ENCODE data around the gene ASPG.

ASPG gene

DNA sequence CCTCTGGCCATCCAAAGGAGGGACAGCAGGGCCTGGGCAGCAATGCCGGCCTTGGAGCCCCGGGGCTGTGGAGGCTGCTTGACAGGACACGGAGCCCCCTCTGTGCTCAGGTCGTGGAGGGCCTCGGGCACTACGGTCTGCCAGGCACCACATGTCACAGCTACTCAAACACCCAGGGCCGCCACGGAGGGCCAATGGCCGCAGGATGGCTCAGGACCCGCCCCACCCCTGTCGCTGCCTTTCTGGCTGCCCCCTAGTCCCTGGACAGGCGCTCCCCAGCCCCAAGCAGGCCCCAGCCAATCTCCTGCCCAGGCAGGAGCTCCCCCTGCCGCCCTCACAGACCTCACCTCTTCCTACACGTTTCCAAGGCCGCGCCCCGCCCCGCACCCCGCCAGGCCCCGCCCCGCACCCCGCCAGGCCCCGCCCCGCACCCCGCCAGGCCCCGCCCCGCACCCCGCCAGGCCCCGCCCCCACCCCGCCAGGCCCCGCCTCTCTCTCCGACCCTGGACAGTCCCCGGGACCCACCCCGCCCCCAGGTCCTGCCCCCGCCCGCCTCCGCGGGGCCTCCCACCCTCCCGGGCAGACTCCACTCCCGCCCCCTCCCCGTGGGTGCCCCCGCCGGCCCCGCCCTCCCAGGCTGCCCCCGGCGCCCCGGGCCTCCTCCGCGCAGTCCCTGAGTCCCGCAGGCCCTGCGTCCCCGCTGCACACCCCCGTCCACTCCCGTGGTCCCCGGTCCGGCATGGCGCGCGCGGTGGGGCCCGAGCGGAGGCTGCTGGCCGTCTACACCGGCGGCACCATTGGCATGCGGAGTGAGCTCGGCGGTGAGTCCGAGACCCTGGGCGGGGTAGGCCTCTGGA, at the start of gene ASPG:
TSS of gene ASPG (plus strand) at position 669 of the 857 bp plus-strand sequence. CDS start at position 740, 71 bp downstream.
- peak; percentile 25 for DNase-seq

GRCh38 chr14:104036212-104036611, 49.3 kb upstream of the ASPG start:
- DNase-seq: peak; percentile 56

- no peak for DNase-seq
Measured at GRCh38 chr14:104037074-104037473, 48.4 kb upstream of the ASPG start.

- no peak for DNase-seq
Measured at GRCh38 chr14:104037903-104038302, 47.6 kb upstream of the ASPG start.

DNA sequence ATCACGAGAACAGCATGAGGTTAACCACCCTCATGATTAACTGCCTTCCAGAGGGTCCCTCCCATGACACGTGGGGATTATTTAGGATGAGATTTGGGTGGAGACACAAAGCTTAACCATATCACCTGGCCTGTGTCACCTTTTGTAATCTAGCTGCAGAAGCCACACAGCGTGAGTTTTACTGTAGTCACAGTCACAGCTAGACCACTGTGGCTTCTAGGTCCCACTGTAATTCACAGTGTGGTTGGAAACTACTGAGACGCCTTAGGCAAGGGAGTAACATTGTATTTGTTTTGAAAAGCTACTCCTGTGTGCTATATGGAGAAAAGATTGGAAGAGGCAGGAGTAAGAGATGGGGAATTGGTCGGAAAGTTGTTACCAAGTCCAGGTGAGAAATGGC, 46.3 kb upstream of the ASPG start:
- DNase-seq: no peak

GRCh38 chr14:104040539-104040938, 45.0 kb upstream of the ASPG start:
- peak; percentile 38 for DNase-seq

- DNase-seq: no peak
Measured at GRCh38 chr14:104041430-104042104, 43.9 kb upstream of the ASPG start.

- DNase-seq: no peak
Measured at GRCh38 chr14:104044016-104044415, 41.5 kb upstream of the ASPG start.

DNA sequence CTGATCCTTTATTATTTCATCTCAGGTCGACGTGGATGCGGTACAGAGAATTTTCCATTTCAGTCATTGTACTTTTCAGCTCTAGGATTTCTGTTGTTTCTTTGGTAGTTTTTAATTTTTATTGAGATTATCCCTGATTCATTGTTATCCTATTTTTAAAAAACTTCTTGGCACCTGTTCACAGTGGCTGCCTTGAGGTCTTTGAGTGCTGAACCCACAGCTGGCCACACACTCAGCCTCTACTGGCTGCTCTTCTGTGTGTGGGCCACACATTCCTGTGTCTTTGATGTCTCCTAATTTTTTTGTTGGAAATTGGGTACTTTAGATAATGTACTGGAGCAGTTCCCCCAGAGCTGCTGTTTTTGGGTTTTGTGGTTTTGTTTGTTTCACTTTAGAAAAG, 37.7 kb upstream of the ASPG start:
- DNase-seq: no peak

DNA sequence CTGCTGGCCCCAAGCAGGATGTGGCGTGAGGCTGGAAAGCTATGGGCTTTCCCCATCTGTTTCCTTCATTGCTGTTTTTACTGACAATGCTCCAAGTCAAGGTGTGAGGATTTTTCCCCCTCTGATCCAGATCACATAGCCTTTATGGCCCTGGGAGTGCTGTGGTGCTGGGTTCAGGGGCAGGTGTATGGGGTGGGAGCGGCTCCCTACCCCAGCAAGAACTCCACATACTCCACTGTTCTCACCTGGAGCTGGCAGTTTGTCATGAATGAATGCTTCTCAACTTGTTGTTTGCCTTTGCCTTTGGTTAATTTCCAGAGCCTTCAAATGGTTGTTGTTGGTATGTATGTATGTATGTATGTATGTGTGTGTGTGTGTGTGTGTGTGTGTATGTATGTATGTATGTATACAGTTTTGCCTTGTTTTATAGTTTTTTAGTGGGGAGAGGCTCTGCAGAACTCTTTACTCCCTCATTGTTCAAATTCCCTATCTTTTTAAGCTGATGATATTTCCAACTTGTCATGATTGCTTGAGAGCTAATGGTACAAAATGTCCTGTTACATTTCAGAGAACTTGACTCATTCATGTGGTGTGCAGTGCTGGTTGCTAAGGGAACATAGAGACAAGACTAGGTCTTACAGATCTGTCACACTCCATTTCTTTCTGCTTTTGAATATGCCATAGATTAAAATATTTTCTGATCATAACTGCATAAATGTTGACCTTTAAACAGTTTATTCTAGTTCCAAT, 36.6 kb upstream of the ASPG start:
- peak; percentile 50 for DNase-seq

GRCh38 chr14:104049576-104050240, 35.8 kb upstream of the ASPG start:
- DNase-seq: no peak

- DNase-seq: no peak
Measured at GRCh38 chr14:104051092-104051813, 34.2 kb upstream of the ASPG start.

DNA sequence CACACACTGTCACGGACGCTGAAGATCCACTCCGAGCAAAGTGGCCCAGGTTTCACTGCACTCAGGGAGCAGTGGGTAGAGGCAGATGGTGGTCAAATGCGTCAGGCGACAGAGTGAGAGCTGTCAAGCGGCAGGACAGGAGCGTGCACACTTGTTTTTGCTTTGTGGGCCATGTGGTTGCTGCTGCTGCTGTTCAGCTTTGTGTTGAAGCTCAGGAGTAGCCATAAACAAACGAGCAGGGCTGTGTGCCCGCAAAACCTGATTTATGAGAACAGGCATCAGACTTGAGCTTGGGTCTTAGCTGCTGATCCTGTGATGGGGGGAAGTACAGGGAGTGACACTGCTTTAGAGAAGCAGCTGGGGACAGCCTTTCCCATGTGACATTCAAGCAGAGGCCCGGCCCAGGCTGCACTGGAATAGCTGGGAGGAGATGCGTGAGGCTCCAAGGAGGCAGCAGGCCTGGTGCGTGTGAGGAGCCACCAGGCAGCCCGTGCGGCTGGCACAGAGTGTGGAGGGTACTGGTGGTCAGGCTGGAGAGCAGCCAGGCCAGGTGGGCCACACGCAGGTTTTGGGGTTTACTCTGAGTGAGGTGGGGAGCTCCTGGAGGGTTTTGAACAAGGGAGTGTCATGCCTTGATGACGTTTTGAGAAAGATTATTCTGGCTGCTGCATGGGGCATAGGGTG, 31.1 kb upstream of the ASPG start:
- peak; percentile 16 for DNase-seq

DNA sequence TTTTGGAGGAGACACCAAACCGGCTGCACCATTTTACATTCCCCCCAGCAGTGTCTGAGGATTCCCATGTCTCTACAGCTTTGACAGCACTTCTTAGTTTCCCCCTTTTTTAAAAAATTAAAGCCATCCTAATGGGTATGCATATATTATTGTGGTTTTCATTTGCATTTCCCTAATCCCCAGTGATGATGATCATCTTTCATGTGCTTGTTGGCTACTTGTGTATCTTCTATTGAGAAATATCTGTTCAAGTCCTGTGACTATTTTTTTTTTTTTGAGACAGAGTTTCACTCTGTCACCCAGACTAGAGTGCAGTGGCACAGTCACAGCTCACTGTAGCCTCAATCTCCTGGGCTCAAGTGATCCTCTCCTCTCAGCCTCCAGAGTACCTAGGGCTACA, 23.2 kb upstream of the ASPG start:
- DNase-seq: no peak

DNA sequence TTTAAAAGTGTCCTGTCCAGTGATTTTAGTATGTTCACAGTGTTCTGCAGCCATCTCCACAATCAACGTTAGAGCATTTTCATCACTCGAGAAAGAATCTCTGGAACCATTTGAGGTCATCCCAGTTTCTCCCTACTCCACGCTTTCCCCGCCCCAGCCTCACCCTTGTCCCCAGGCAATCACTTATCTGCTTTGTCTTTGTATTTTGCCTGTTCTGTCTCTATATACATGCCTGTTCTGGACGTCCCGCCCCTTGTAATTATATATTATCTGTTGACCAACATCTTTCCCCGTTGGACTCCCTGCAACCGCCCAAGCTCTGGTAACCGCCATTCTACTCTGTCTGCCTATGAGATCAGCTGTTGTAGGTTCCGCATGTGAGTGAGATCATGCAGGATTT, 21.5 kb upstream of the ASPG start:
- DNase-seq: no peak

DNA sequence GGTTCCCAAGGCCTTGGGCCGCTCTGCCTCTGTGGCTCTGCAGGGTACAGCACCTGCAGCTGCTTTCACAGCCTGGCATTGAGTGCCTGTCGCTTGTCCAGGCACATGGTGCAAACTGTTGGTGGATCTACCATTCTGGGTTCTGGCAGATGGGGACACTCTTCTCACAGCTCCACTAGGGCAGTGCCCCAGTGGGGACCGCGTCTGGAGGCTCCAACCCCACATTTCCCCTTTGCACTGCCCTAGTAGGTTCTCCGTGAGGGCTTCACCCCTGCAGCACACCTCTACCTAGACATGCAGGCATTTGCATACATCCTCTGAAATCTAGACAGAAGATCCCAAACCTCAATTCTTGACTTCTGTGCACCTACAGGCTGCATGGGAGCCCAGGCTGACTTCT, 19.2 kb upstream of the ASPG start:
- no peak for DNase-seq

DNA sequence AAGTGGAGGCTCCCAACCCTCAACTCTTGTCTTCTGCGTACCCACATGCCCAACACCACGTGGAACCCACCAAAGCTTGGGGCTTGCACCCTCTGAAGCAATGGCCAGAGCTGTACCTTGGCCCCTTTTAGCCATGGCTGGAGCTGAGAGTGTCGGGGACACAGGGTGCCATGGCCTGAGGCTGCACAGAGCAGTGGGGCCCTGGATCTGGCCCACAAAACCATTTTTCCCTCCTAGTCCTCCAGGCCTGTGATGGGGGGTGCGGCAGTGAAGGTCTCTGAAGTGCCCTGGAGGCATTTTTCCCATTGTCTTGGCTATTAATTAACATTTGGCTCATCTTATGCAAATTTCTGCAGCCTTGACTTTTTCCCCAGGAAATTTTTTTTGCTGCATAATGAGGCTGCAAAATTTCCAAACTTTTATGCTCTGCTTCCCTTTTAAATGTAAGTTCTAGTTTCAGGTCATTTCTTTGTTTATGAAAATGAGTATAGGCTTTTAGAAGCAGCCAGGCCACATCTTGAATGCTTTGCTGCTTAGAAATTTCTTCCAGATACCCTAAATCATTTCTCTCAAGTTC, 18.7 kb upstream of the ASPG start:
- DNase-seq: no peak

DNA sequence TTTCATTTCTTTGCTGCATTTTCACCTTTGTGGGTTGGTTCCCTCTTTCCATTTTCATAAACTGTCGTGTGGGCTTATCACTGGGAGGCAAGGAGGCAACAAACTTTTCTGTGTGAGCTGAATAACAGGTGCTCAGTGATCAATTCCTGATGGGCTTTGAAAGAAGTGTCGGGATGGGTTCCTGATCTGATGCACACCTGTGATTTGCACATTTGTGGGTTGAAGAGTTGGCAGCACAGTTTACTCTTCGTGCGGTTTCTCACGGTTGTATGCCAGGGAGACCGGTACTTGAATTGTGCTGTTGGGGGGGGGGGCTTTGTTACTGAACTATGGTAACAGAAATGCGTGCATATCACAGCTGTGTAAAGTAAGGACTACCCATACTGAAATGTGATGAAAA, 16.0 kb upstream of the ASPG start:
- no peak for DNase-seq

- no peak for DNase-seq
Measured at GRCh38 chr14:104072586-104072985, 12.9 kb upstream of the ASPG start.

- DNase-seq: no peak
Measured at GRCh38 chr14:104073764-104074163, 11.7 kb upstream of the ASPG start.

GRCh38 chr14:104075530-104076151, 9.9 kb upstream of the ASPG start:
- DNase-seq: peak; percentile 48

All from eye (tissue), 1 donor.